GM21515 (cell line): Measurements from ENCODE around the gene GDF11.

Experiments
- ATAC-seq: cut with Tn5 transposase; IDR thresholded peaks from one replicate; pipeline ENCODE4 v1.9.1; 2021; ENCODE audit not compliant: unreplicated experiment

GDF11 gene

DNA sequence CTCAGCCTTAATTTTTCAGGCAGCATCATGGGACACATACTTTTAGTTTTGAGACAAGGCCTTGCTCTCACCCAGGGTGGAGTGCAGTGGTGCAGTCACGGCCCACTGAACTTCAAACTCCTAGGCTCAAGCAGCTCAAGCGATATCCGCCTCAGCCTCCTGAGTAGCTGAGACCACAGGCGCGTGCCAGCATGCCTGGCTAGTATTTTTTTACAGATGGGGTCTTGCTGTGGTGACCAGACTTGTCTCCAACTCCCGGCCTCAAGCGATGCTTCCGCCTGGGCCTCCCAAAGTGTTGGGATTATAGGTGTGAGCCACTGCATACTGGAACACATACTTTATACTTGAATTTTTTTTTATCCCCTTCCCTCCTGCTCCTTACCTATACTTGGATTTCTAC is 20.0 kb upstream of the GDF11 start:
- no peak for ATAC-seq

DNA sequence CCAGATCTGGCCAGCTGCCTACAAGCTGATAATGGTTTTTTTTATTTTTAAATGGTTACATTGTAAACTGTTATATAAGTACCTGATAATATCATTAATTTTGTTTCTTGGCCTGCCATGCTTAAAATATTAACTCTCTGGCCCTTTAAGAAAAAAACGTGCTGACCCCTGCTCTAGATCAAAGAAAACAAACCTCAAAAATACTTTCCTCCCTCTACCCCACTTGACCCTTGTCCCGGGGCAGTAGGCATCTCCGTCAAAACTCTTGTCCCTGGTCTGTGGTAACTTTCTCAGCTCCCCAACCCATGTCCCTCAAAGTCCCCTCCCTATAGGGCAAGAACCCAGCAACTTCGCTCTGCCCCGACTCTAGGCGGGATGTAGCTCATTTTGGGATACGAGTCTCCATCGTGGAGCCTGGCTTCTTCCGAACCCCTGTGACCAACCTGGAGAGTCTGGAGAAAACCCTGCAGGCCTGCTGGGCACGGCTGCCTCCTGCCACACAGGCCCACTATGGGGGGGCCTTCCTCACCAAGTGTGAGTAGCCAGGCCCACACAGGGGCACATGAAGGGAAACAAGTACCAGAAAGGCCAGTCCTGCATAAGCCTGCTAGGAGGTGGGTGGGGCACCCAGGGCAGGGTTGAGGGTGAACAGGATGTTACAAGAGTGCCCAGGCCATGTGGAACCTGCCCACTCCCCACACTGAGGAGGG is 19.3 kb upstream of the GDF11 start:
- no peak for ATAC-seq

DNA sequence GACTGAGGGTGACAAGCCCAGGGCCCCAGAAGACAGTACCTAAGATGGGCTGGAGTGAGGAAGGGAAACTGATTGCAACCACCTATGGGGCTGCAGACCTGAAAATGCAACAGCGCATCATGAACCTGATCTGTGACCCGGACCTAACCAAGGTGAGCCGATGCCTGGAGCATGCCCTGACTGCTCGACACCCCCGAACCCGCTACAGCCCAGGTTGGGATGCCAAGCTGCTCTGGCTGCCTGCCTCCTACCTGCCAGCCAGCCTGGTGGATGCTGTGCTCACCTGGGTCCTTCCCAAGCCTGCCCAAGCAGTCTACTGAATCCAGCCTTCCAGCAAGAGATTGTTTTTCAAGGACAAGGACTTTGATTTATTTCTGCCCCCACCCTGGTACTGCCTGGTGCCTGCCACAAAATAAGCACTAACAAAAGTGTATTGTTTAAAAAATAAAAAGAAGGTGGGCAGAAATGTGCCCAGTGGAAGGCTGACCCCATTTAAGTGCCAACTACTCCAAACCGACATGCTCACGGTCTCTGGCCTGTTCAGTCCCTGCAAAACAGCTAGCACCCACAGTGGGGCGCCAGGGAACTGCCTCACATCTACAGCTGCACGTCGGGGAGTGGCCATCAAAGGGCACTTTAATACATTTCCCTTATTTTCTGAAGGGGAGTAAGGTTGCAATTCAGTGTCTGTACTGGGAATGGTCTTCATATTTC is 18.5 kb upstream of the GDF11 start:
- ATAC-seq, result peak; percentile 33

DNA sequence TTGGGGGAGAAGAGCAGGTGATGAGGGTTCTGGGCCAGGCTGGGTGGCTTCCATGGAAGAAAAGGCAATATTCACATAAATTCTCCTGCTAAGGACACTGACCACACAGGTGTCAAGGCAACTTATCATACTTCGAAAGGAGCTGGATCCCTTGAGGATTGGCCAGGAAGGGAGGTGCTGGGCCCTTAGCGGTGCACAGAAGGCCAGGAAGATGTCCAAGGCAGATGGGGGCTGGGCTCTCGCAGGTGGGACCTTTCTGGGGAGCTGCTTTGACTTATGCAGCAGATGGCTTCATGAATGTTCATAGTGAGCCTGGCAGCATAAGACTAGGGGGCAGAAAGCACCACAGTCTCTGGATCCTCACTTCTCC is 18.0 kb upstream of the GDF11 start:
- ATAC-seq, result no peak

DNA sequence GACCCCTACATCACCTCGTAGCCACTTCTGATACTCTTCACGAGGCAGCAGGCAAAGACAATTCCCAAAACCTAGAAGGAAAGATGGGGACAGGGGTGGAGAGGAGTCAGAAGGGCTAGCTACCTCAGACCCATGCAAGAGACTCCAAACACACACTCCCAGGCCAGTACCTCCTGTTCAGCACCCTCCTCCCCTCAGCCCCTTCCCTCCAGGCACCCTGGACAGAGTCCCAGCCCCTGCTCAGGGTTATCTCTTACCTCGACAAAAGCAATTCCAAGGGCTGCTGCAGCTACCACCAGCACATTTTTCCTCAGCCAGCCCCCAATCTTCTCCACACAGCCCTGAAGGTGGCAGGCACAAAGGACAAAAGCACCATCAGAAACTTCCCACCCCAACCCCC is 17.4 kb upstream of the GDF11 start:
- no peak for ATAC-seq

DNA sequence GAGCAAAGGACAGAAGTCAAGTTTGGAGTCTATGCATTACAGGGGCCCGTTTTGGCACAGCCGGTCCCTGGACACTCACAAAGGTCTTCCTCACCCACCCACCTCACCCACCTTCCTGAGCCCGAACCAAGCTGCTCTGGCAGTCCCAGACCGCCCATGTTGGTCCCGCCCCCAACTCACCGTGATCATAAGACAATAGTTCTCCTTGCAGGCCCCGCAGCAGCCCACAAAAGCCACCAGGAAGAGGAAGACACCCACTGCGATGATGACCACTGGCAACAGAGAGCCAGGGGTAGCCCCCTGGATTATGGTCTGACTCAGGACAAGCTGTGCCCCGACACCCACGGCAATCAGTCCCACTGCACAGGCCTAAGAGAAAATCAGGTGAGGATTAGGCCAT is 16.0 kb upstream of the GDF11 start:
- ATAC-seq, result no peak

DNA sequence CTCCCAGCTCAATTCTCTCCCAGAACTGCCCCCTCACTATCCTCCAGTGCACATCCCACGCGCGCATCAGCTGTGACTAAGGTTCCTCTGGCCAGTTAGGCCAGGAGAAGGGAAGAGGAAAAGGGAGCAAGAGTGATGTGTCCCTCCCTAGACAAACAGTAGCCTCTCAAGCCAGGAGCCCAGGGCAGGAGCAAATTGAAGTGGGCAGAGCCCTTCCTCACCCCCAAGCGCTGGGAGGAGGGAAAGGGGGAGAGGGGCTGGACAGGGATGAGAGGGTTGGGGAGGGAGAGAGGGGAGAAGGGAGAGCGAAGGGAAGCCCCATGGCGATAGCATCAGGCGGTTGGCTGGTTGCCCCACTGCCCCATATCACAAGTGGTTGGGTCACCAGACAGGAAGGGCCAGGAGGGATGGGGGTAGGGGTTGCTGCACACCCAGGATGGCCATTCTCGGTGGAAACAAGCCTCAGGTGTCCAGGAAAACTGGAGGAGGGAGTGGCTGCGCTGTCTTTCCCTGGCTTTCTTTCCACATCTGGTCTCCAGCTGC is 15.2 kb upstream of the GDF11 start:
- ATAC-seq, result no peak

DNA sequence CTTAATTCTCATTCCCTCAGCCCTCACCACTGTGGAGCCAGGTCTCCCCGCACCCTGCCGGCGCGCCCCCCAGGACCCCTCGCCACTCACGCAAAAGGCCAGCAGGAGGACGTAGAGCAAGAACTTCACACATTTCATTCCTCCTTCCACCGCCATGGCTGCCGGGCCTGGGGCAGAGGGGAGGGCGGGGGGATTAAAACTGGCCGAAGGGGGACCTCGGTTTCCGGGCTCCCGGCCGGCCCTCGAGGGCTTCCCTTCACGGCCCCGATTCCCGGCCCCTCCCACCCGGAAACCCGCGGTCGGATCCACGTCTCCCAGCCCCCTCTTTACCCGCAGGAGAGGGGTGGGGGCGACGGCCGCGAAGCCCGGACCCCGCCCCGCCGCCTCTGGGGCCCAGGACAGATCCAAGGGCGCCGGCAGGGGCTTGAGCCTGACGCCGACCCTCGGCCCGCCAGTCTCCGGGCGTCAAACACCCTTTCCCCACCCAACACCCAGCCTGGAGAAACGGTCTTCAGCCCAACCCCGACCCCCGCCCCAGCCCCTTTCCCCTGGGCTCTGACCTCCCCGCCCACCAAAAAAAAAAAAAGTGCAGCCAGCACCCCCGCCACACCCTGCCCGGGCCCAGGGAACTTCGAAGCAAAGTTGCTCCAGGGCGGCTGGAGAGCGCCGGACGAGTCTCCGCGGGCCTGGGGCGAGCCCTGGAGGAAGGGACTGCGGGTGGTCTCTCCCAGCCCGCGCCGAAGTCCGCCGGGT is 14.6 kb upstream of the GDF11 start:
- peak; percentile 12 for ATAC-seq

DNA sequence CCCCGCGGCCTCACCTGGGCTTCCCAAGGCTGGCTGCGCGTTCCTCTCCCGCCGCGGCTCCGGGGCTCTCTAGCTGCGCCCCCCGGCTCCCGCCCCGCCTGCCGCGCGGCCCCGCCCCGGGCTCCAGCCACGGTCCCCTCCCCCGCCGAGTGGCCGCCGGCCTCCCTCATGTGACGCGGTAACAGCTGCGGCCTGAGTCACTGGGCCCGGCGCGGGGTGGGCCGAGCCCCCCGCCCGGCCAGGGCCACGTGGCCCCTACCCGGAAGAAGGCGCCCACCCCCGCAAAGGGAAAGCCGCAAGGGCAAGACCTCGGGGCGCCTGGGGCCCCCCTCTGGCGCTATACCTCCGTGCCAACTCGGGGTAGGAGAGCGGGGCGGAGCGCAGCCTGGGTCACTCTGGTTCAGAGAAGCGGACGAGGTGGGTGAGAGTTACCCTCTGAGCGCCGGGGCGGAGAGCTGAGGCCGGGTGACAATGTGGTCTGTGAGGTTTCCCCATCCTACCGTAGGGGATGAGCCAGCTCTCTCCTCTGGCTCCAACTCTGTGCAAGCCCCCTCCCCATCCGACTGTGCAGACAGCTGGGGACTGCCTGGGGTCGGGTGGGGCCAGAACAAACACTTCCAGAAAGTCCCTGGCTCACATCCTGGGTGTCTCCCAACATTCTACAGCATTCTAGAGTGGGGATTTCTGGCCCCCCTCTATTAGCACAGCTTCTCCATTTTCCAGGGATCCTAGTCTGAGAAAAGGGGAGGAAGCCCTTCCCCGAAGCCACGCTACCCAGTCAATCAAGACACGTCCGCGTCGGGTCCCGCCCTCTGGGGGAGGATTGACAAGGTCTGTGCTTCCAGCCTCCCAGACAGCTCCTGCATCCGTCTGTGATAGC is 13.7 kb upstream of the GDF11 start, which contains the start of gene CD63:
CD63 (minus strand) TSS at position 71 of the 880 bp plus-strand sequence. CDS start 668 bp downstream, outside the sequence.
- peak; percentile 54 for ATAC-seq

DNA sequence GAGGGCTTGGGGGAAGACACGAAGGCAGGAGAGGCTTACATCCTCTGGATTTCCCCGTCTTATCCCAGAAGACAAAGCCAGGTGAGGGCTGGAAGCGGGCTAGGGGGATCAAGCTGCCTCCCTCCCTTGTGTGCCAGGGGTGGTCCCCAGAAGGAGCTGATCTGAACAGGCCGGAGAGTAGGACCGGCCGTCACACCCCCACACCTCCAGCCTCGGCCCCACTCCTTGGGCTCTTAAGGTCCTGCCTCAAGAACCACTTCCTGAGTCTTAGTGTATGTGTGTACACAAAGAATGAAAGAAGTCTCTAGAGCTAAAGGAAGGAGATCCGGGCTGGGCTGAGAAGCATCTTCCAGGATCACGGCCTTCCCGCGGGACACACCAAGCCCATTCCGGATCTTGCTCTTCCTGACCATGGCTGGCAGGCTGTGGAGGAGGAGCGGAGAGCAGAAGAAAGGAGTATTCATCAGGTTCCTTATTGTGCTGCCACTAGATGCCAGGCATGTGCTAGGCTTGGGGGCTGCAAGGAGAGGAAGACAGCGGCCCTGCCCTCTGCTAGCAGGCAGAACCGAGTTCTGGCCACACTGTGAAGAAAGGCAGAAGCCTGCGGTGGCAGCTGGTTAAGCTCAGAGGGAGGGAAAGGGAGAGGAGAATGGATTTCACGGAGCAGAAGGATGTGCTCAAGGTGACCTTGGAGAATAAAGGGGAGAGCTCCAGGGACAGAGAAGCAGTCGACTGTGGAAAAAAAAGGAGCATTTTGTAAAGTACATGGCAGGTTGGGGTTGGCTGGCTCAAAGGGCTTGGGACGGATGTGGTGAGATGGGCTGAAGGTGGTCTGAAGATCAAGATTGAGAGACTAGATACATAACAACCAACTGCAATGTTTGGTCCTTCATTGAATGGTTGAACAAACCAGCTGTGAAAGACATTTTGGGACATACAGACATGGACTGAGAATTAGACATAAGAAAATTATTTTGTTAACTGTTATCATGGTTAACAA is 12.8 kb upstream of the GDF11 start:
- peak; percentile 39 for ATAC-seq

DNA sequence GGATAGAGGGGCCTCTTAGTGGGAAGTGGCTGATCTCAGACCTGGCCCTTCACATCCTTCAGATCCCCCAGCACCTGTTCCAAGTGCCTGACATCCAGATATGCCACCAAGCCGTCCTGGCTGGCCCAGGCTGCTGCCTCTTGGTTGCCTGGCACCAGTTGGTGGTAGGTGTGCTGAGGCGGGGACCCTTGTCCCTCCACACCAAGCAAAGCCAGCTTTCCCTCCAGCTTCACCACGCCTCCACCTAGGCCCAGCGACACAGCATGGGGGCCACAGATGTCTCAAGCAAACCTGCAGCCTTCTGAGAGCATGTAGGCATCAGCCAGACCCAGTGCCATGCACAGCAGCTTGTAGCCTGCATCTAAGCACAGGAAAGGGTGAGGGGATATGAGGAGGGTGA is 10.6 kb upstream of the GDF11 start:
- no peak for ATAC-seq

DNA sequence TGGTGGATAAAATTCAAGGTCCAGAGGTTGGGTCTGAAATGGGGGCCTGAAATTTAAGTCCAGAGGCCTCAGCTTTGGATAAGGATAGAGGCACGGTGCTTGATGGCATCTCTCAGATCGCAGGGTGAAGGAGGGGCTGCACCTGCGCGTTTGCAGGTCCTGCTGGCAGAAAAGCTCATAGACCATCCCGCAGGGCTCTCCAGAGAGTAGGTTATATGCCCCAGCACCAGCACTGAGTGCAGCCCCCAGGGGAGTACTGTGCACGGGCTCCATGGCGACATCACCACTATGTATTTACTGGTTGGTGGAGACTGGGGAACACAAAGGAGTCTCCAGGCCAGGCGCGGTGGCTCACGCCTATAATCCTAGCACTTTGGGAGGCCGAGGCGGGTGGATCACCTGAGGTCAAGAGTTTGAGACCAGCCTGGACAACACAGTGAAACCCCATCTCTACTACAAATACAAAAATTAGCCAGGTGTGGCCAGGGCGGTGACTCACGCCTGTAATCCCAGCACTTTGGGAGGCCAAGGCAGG is 9.8 kb upstream of the GDF11 start:
- no peak for ATAC-seq

DNA sequence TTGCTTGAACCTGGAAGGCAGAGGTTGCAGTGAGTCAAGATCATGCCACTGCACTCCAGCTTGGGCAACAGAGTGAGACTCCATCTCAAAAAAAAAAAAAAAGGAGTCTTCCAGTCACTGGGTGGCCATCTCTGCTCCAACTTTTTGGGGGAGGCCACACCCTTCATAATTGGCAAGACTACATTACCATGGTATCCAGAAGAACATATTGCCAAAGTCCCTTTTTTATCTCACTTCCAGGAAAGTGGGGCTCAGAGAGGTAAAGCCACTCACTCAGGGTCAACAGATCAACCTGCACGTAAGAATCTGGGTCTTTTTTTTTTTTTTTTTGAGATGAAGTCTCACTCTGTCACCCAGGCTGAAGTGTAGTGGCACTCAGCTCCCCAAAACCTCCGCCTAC is 9.1 kb upstream of the GDF11 start:
- no peak for ATAC-seq

DNA sequence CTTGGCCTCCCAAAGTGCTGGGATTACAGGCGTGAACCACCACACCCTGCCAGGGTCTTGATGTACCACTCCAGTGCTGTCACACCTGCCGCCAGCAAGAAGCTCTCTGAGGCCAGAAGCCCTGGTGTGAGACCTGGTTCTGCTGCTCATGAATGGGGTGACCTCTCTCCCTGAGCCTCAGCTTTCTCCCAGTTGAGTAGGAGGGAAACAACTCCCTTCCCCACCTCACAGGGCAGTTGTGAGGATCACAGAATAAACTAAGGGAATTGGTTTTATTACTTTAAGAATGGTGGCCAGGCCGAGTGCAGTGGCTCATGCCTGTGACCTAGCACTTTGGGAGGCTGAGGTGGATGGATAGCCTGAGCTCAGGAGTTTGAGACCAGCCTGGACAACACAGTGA is 8.3 kb upstream of the GDF11 start:
- ATAC-seq, result no peak

DNA sequence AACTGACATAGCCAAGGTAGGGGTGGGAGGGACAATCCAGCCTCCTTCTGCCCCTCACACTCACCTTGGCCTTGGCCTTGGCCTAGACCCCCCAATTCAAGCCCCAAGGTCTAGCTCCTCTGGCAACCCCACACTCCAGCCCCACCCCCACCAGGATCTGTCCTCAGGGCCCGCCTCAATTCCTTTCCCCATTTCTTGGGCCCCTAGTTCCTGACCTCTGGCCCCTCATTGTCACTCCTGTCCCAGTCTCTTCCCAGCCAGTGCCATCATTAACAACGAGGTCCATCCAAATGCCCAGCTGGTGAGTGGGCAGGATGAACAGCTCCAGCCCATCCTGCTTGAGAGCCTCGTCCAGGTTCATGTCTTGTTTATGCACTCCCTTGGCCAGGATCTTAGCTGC is 6.8 kb upstream of the GDF11 start:
- no peak for ATAC-seq

DNA sequence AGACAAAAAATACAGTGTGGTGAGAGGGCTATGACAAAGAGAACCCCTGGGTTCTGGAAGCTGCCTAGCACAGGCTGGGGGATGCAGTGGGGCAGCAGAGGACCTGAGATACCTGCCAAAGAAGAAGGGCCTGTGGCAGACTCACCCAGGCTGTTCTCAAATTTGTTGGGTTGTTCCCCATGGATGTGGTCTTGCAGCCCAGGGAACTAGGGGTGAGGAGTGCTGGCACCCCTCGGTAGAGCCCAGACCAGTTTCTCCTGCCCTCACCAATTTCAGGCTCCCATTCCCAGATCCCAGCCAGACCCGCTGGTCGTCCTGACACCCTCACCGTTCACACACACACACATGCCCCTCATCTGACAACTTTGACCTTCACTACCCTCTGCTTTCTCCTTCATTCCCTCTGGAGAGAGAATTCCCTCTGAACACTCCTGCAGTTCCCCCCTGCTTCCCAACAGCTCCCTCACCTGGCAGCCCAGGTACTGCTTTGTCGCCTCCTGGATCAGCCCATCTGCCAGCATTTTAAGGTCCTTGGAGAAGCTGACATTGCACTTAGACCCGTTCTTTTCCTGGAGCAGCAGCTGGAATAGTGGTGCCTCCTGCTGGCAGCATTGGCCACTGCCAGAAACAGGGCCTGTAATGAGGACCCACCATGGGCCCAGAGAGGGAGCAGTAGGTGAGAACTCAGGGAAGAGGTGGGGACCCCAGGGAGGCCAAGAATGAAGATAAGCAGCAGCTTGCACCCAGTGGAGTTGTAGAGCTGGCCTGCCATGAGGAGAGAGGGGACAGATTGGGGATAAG is 5.9 kb upstream of the GDF11 start:
- ATAC-seq, result no peak

DNA sequence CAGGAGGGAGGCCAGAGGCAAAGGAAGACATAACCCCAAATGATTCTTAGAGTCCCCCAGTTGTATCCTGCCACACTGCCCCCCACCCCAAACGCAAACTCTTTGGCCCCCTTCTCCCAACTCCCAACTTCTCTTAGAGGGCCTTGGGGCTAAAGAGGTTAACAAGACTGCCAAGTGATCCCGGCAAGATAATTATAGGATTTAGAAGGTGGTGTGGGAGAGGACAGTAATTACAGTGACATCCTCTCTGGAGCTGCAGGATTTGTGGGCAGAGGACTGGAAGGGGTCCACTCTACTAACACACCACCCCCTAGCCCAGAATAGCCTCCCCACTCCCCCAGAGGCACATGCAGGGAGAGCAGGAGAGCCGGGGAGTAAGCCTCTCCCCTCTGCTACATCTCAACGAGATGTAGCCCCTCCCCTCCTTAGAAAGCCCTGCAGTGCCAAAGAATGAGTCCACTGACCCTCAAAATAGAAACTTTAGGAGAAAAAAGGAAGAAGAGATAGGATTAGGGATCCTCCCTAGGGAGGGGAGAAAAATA is 5.3 kb upstream of the GDF11 start:
- no peak for ATAC-seq
